Measurements from ENCODE around the gene RSBN1. TPM values are rescaled to one million over a fixed set of nuclear protein-coding genes. Genes with fewer than 3 reads are reported as not detected.

RSBN1 gene
- total and polyA plus RNA-seq, 12 donors, result 2.1 to 13.9 (median 11.3) TPM

GRCh38 chr1:113751114-113751513 is 61.2 kb downstream of the RSBN1 start:
- intact Hi-C loops (cut with DNase I), result loop anchor here in 3 of 10 donors (10.0 kb wide), 2 partner anchors 64 to 154 kb away; partner anchors contain the start of genes AP4B1 (in 2 of the 3), DCLRE1B (in 2 of the 3) and RSBN1 (in 1 of the 3)

DNA sequence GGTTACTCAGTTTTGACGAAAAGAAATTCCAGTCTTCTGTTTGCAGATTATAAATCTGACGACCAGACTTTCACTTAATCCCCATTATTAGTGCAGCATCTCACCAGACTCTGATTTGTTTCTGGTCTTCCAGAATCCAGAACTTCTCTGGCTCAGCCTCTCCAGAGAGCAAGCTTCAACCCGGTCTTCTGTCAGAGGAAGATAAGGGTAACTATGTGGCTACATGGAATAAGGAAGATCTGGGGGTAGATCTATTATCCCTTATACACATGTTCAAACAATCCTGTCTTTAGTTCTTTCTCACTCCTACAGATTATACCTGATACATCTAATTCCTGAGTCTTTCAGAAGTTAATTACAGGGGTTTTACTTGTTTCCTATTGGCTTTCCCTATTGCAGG is 62.9 kb downstream of the RSBN1 start:
- WGBS, 2 donors, result 74 to 82% methylated on average over 3 of the region's 3 CpGs
- intact Hi-C loops (cut with DNase I), result no loop called here

More at GRCh38 chr1:113751114-113751513, 61.2 kb downstream of the RSBN1 start:
- no peak for ATAC-seq
- DNase-seq, result no peak
- H3K27me3 ChIP-seq, result no peaks in the 10 kb centered on the region
- no peak overlapping the region for H3K27ac ChIP-seq
- H3K9me3 ChIP-seq, result no peaks in the 10 kb centered on the region
- no peak overlapping the region for H3K4me3 ChIP-seq
- peaks cover 0 to 63% (median 0%) of the 10 kb centered on the region in 9 donors for H3K36me3 ChIP-seq
- peaks cover 0 to 7% (median 0%) of the 10 kb centered on the region in 9 donors for H3K4me1 ChIP-seq
- TF ChIP-seq, protein P1, sequence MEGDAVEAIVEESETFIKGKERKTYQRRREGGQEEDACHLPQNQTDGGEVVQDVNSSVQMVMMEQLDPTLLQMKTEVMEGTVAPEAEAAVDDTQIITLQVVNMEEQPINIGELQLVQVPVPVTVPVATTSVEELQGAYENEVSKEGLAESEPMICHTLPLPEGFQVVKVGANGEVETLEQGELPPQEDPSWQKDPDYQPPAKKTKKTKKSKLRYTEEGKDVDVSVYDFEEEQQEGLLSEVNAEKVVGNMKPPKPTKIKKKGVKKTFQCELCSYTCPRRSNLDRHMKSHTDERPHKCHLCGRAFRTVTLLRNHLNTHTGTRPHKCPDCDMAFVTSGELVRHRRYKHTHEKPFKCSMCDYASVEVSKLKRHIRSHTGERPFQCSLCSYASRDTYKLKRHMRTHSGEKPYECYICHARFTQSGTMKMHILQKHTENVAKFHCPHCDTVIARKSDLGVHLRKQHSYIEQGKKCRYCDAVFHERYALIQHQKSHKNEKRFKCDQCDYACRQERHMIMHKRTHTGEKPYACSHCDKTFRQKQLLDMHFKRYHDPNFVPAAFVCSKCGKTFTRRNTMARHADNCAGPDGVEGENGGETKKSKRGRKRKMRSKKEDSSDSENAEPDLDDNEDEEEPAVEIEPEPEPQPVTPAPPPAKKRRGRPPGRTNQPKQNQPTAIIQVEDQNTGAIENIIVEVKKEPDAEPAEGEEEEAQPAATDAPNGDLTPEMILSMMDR (IDR thresholded peaks at IDR 0.05), result no peak

DNA sequence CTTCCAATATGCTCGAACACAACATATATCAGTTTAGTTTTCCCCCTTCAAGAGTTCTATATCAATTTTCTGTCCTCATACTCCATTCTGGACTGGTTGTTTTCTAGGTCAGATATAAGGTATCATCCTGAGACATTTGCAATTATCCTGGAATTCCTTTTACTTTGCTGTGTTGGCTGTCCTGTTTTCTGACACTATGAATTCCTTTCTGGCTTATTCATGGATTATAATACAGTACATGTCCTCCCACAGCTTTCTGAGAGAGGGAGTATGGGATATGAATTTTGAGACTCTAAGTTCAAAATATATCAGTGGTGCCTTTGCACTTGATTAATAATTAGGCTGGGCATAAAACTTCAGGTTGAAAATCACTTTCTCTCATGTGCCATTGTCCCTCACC is 64.9 kb downstream of the RSBN1 start:
- 87 to 90% methylated on average over 1 of the region's 1 CpG for WGBS, 2 donors
- Histone ChIP-seq H3K4me3 (no peak overlapping the region), H3K27ac (no peak overlapping the region), H3K9me3 (no peaks in the 10 kb centered on the region), H3K4me1 (peaks cover 0 to 3% (median 0%) of the 10 kb centered on the region in 9 donors), H3K27me3 (no peaks in the 10 kb centered on the region), H3K36me3 (peaks cover 0 to 74% (median 0%) of the 10 kb centered on the region in 9 donors)
- DNase-seq (no peak), ATAC-seq (no peak)
- TF ChIP-seq, protein P1 (IDR thresholded peaks at IDR 0.05), result no peak
- intact Hi-C loops (cut with DNase I), result no loop called here

More for the DNA sequence above, 62.9 kb downstream of the RSBN1 start:
- H3K36me3 ChIP-seq, result peaks cover 0 to 73% (median 0%) of the 10 kb centered on the region in 9 donors
- H3K4me1 ChIP-seq, result no peaks in the 10 kb centered on the region
- H3K27me3 ChIP-seq, result no peaks in the 10 kb centered on the region
- no peak overlapping the region for H3K4me3 ChIP-seq
- no peak for DNase-seq
- TF ChIP-seq, protein P1 (IDR thresholded peaks at IDR 0.05), result no peak
- H3K9me3 ChIP-seq, result no peaks in the 10 kb centered on the region
- no peak overlapping the region for H3K27ac ChIP-seq
- ATAC-seq, result no peak

- peaks cover 0 to 3% (median 0%) of the 10 kb centered on the region in 9 donors for H3K4me1 ChIP-seq
- DNase-seq (no peak), ATAC-seq (no peak)
- H3K4me3 ChIP-seq, result no peak overlapping the region
- no peaks in the 10 kb centered on the region for H3K9me3 ChIP-seq
- TF ChIP-seq, protein P1 (IDR thresholded peaks at IDR 0.05), result no peak
- H3K27ac ChIP-seq, result no peak overlapping the region
- 92 to 94% methylated on average over 3 of the region's 3 CpGs for WGBS, 2 donors
- no peaks in the 10 kb centered on the region for H3K27me3 ChIP-seq
- peaks cover 0 to 72% (median 0%) of the 10 kb centered on the region in 9 donors for H3K36me3 ChIP-seq
- intact Hi-C loops (cut with DNase I), result no loop called here
Measured at GRCh38 chr1:113745425-113745824, 66.9 kb downstream of the RSBN1 start.
